GM21381 (cell line): Measurements from ENCODE around the gene EIF2B5.
"Not testable (repeated sequence)": the region's sequence is repeated elsewhere in the genome, so short reads cannot be mapped to it uniquely, and the experiment has no call there.

Experiments used
- ATAC-seq: cut with Tn5 transposase; IDR thresholded peaks from one replicate; pipeline ENCODE4 v1.9.1; 2021; ENCODE audit warnings: mild to moderate bottlenecking, moderate library complexity; ENCODE audit not compliant: unreplicated experiment

The EIF2B5 gene

GRCh38 chr3:184135149-184135910 is at the start of gene EIF2B5:
Gene EIF2B5 (plus strand): TSS chr3:184135358. CDS start chr3:184135386, 28 bp downstream.
- peak; percentile 87 for ATAC-seq

GRCh38 chr3:184085389-184085852 is 49.7 kb upstream of the EIF2B5 start:
- ATAC-seq, result no peak

DNA sequence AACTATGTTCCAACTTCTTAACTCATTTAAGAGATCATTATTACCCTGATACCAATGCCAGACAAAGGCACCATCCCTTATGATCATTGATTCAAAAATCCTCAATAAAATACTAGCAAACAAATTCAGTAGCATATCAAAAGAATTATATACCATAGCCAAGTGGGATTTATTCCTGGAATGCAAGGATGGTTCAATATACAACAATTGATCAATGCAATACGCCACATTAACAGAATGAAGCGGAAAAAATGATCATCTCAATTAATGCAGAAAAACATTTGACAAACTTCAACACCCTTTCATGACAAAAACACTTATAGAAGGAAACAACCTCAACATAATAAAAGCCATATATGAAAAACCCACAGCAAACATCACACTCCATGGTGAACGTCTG is 43.0 kb upstream of the EIF2B5 start:
- ATAC-seq, result no peak

- no peak for ATAC-seq
Observed at GRCh38 chr3:184096811-184097383, 38.3 kb upstream of the EIF2B5 start, which contains the start of gene HTR3E. Gene HTR3E (plus strand): TSS chr3:184097064. CDS start chr3:184097530, 466 bp downstream.

GRCh38 chr3:184097556-184097955 is 37.6 kb upstream of the EIF2B5 start:
- no peak for ATAC-seq

DNA sequence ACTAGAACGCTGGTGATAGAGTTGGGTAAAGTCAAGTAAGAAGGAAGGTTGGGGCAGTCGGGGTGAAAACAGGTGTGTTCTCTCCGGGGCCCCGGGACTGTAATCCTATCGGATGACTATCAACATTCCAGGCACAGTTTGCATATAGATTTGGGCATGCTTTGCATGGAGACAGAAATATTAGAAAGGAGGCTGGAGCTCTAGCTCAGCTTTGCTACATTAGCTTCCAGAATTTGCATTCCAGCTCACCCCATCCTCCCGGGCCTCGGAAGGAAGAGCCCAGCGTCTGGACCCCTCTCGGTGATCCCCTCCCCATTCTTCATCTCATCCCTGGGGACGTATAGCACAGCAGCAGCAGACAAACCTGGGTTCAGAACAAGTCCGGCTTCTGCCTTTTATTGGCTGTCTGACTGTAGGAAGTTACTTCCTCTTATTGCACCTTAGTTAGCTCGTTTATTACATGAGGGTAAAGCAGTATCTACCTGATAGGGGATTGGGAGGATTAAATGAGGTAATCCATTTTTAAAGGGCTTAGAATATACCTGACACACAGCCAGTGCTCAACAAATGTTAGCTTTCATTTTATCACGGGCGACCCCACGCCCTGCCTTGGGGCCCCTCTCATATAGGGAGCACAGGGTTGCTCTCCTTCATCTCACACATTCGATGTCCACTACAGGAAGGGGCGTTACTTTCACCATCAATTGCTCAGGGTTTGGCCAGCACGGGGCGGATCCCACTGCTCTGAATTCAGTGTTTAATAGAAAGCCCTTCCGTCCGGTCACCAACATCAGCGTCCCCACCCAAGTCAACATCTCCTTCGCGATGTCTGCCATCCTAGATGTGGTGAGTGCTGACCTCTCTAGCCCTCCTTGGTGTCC is 35.1 kb upstream of the EIF2B5 start:
- ATAC-seq, result no peak

GRCh38 chr3:184110316-184110725 is 24.8 kb upstream of the EIF2B5 start:
- no peak for ATAC-seq

DNA sequence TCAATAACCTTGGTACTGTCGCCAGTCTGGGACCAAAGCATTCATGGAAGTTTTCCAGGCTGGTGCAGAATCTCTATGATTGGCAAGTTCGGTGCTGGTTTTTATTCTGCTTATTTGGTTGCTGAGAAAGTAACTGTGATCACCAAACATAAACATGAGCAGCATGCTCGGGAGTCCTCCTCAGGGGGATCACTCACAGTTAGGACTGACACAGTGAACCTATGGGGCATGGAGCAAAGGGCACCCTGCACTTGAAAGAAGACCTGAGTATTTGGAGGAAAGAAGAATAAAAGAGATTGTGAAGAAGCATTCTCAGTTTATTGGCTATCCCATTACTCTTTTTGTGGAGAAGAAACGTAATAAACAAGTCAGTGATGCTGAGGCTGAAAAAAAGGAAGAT is 19.1 kb upstream of the EIF2B5 start:
- no peak for ATAC-seq

DNA sequence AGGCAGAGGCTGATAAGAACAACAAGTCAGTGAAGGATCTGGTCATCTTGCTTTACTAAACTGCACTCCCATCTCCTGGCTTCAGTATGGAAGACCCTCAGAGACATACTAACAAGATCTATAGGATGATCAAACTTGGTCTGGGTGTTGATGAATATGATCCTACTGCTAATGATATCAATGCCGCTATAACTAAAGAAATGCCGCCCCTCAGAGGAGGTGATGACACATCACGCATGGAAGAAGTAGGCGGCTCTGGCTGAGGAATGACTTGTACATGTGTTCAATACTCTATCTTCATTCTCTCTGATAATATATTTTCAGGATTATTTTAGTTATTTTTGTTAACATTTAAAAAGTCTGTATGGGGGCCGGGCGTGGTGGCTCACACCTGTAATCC is 17.5 kb upstream of the EIF2B5 start:
- ATAC-seq, result no peak

DNA sequence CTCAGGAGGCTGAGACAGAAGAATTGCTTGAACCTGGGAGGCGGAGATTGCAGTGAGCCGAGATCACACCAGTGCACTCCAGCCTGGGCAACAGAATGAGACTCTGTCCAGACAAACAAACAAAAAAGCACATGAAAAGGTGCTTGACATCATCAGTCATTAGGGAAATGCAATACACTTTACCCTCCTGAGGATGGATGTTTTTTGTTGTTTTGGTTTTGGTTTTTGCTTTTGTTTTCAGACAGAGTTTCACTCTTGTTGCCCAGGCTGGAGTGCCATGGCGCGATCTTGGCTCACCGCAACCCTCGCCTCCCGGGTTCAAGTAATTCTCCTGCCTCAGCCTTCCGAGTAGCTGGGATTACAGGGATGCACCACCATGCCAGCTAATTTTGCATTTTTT is 14.1 kb upstream of the EIF2B5 start:
- ATAC-seq, result not testable (repeated sequence)

- ATAC-seq, result no peak
Observed at GRCh38 chr3:184126006-184126405, 9.2 kb upstream of the EIF2B5 start.

DNA sequence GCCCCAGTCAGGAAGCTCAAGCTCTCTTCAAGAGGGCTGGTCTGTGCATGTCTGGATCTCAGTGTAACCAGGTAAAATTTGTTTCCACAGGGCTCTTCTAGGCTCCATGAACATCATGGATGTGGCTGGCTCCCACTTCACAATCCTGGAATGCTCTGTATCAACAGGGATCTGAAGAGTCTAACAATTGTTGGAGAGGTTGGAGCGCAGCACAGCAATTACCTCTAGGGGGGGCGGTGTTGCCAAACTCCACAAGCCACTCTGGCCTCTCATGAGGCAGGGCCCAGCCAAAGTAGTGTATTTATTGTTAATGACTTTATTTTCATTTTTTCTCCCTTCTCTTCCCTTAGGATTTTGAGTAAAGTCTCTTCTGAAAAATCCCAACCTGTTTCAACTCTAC is 6.1 kb upstream of the EIF2B5 start:
- no peak for ATAC-seq

GRCh38 chr3:184132945-184133344 is 2.2 kb upstream of the EIF2B5 start:
- no peak for ATAC-seq

- peak; percentile 35 for ATAC-seq
Observed at GRCh38 chr3:184133840-184134745, 1.1 kb upstream of the EIF2B5 start.

DNA sequence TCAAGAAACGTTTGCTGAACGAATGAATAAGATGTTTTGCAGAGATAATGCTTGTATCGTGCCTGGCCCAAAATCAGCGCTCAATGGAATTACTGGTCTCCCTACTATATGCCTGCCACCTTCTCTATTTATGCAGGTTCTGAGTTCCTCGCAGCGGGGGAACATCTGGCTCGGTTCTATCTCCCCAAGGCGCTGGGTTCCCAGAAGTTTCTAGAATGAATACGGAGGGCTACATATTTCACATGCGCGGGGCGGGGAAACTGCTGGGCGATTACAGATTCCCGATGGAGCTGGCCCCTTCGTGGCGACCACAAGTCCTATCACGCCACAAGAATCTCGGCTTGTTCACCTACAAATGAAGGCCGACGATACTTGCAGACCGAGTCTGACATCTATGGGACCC is 411 bp upstream of the EIF2B5 start:
- ATAC-seq, result peak; percentile 7

- no peak for ATAC-seq
Observed at GRCh38 chr3:184135911-184136260, 728 bp downstream of the EIF2B5 start.

DNA sequence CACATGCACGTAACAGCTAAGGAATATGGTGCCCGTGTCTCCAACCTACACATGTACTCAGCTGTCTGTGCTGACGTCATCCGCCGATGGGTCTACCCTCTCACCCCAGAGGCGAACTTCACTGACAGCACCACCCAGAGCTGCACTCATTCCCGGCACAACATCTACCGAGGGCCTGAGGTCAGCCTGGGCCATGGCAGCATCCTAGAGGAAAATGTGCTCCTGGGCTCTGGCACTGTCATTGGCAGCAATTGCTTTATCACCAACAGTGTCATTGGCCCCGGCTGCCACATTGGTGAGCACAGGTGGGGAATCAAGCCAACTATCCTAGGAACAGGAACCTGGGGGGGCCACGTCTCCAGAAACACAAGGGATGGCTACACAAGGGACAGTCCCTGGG is 5.3 kb downstream of the EIF2B5 start:
- no peak for ATAC-seq

DNA sequence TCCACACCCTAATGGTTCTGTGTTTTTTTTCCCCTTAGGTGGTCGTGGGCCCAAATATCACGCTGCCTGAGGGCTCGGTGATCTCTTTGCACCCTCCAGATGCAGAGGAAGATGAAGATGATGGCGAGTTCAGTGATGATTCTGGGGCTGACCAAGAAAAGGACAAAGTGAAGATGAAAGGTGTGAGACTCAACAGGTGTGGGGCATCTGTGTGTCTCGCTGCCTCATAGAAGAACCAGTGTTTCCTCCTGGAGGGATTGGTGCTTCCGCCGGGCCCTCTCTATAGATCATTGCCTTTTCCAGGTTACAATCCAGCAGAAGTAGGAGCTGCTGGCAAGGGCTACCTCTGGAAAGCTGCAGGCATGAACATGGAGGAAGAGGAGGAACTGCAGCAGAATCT is 7.0 kb downstream of the EIF2B5 start:
- no peak for ATAC-seq

- no peak for ATAC-seq
Observed at GRCh38 chr3:184143327-184143726, 8.2 kb downstream of the EIF2B5 start.

GRCh38 chr3:184144505-184144904 is 9.3 kb downstream of the EIF2B5 start:
- ATAC-seq, result no peak
